Mesothelial cell of epicardium (in vitro differentiated cells): ENCODE measurements around the gene SMAD3. TPM values are rescaled to one million over a fixed set of nuclear protein-coding genes. Genes with fewer than 3 reads are reported as not detected.

ENCODE experiments used
- DNase-seq, 2 experiments: peaks; one replicate each; pipeline ENCODE4 v3.0.0; 2021; ENCODE audit warnings: low spot score in 2 of 2; ENCODE audit not compliant: unreplicated experiment in 2 of 2
- H3K27ac Mint-ChIP-seq: 2 replicates; pipeline ENCODE4 v1.8.0; 2021; ENCODE audit warnings: mixed read lengths
- H3K27me3 Mint-ChIP-seq: 2 replicates; pipeline ENCODE4 v1.8.0; 2021; ENCODE audit warnings: low read depth, mixed read lengths
- H3K36me3 Mint-ChIP-seq: 2 replicates; pipeline ENCODE4 v1.8.0; 2021; ENCODE audit warnings: mixed read lengths
- H3K4me1 Mint-ChIP-seq: 2 replicates; pipeline ENCODE4 v1.8.0; 2021; ENCODE audit warnings: mixed read lengths
- H3K4me3 Mint-ChIP-seq: 2 replicates; pipeline ENCODE4 v1.8.0; 2021; ENCODE audit warnings: mild to moderate bottlenecking, moderate library complexity, mixed read lengths
- H3K9me3 Mint-ChIP-seq: 2 replicates; pipeline ENCODE4 v1.8.0; 2021; ENCODE audit warnings: mixed read lengths
- CTCF ChIP-seq: fragments of 200-600 bp; sonication (generic); IDR thresholded peaks from one replicate; pipeline ENCODE4 v1.5.0; 2021; ENCODE audit warnings: antibody characterized with exemption; ENCODE audit not compliant: unreplicated experiment
- total RNA-seq: library from RNA; stranded (reverse); gene quantifications from 3 replicates; pipeline ENCODE4 v1.2.1, GENCODE V29; 2021

SMAD3 gene
- total RNA-seq, 1 donor from 2014 or later, result 96.2 TPM

- Mint-ChIP-seq H3K4me1 (peaks cover 62% of the 10 kb centered on the region), H3K4me3 (no peak overlapping the region), H3K27ac (peak overlapping the region; percentile 59), H3K9me3 (no peaks in the 10 kb centered on the region), H3K27me3 (no peaks in the 10 kb centered on the region), H3K36me3 (peaks cover 2% of the 10 kb centered on the region)
- no peak for DNase-seq
- no peak for TF ChIP-seq CTCF
Measured at GRCh38 chr15:67091980-67092677, 26.7 kb downstream of the SMAD3 start.

DNA sequence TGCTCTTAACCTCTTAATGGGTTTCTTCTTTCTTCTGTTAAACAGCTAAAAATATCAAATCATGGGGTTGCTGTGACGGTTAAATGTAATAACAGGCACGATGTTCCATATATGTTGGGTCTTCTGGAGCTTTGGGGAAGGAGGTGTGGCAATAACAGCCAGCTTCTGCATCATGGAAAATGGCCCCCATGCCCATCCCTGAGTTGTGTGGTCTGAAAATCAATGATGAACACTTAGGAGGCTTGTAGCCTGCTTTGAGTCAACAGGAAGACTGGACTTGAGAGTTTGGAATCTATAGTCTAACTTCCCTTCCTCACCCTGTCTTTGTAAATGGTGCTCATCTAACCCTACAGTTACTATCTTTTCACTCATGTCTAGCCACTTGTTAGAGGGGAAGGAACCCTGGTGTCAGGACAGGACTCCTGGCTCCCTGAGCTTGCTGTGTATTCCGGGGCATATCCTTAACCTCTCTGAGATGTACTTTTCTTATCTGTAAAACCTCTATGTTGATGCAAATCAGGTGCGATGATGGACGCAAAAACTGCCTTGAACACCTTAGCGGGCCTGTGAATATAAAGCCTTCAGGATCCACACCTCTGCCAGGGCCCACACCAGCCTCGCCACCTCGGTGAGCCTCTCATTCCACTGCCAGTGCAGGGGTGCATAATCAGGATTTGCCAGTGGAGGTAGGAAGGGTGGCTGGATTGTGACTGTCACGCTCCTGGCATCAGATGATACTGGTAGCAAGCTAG lies 27.5 kb downstream of the SMAD3 start:
- no peak for DNase-seq
- no peak for TF ChIP-seq CTCF
- peaks cover 59% of the 10 kb centered on the region for H3K4me1 Mint-ChIP-seq
- H3K36me3 Mint-ChIP-seq, result peaks cover 4% of the 10 kb centered on the region
- peak overlapping the region; percentile 10 for H3K27ac Mint-ChIP-seq
- no peaks in the 10 kb centered on the region for H3K9me3 Mint-ChIP-seq
- H3K27me3 Mint-ChIP-seq, result no peaks in the 10 kb centered on the region
- no peak overlapping the region for H3K4me3 Mint-ChIP-seq

GRCh38 chr15:67093504-67093862 lies 28.1 kb downstream of the SMAD3 start:
- Mint-ChIP-seq H3K27me3 (no peaks in the 10 kb centered on the region), H3K36me3 (peaks cover 4% of the 10 kb centered on the region), H3K27ac (no peak overlapping the region), H3K4me3 (no peak overlapping the region), H3K4me1 (peaks cover 58% of the 10 kb centered on the region), H3K9me3 (no peaks in the 10 kb centered on the region)
- TF ChIP-seq CTCF, result no peak
- DNase-seq, result no peak

- no peak for TF ChIP-seq CTCF
- H3K4me3 Mint-ChIP-seq, result no peak overlapping the region
- no peaks in the 10 kb centered on the region for H3K27me3 Mint-ChIP-seq
- peaks cover 4% of the 10 kb centered on the region for H3K36me3 Mint-ChIP-seq
- no peak overlapping the region for H3K27ac Mint-ChIP-seq
- H3K9me3 Mint-ChIP-seq, result no peaks in the 10 kb centered on the region
- DNase-seq, result no peak
- peaks cover 61% of the 10 kb centered on the region for H3K4me1 Mint-ChIP-seq
Measured at GRCh38 chr15:67094001-67094826, 28.8 kb downstream of the SMAD3 start.

DNA sequence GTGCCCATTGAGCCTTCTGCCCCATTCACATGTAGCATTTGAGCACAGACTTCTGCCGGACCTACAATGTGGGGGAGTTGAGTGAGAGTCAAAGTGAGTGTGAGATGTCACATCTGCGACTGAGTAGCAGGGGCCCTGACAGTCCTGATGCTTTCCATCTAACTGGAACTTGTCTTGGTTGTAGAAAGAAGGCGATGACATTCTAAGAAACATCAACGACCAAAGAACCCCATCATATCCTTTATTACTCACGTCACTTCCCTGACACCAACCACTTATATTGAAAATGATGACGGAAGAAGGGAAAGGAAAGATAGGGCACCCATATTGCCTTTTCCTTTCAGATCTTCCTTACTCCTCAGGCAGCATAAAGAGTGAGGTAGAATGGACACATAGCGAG lies 30.5 kb downstream of the SMAD3 start:
- TF ChIP-seq CTCF, result no peak
- Mint-ChIP-seq H3K36me3 (peaks cover 4% of the 10 kb centered on the region), H3K4me1 (peaks cover 50% of the 10 kb centered on the region), H3K27ac (no peak overlapping the region), H3K9me3 (no peaks in the 10 kb centered on the region), H3K27me3 (no peaks in the 10 kb centered on the region), H3K4me3 (no peak overlapping the region)
- DNase-seq, result no peak
